ENCODE measurements around the gene RRN3. TPM values are rescaled to one million over a fixed set of nuclear protein-coding genes. Genes with fewer than 3 reads are reported as not detected.

The RRN3 gene
- total RNA-seq, 3 donors from 2014 or later, result 20.2 to 32.0 (median 27.7) TPM

DNA sequence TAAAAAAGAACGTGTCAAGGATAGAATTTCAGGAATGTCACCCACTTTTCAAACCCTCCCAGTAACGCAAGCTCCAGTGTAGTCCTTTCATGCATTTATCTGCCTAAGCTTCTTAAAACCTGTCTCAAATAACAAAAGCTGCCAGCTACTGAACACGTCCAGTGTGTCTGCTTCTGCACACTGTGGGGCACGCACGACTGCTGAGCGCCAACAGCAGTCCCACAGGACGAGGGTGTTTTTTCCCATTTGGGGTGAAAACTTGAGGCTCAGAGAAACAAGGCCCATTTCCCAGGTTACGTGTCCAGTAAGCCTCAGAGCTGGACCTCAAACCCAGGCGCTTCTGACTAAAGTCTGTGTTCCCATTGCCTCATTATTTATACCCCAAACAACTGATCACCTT is 55.4 kb downstream of the RRN3 start:
- DNase-seq (no peak), ATAC-seq (no peak)
- no peak for TF ChIP-seq CTCF (IDR thresholded peaks at IDR 0.05)
- Histone ChIP-seq H3K9me3 (no peaks in the 10 kb centered on the region), H3K4me1 (ENCODE audit: low read depth) (peaks cover 2% of the 10 kb centered on the region), H3K36me3 (ENCODE audit: low read depth) (peaks cover 7% of the 10 kb centered on the region), H3K4me3 (no peak overlapping the region)
- intact Hi-C loops (cut with DNase I, micrococcal nuclease), result no loop called here

DNA sequence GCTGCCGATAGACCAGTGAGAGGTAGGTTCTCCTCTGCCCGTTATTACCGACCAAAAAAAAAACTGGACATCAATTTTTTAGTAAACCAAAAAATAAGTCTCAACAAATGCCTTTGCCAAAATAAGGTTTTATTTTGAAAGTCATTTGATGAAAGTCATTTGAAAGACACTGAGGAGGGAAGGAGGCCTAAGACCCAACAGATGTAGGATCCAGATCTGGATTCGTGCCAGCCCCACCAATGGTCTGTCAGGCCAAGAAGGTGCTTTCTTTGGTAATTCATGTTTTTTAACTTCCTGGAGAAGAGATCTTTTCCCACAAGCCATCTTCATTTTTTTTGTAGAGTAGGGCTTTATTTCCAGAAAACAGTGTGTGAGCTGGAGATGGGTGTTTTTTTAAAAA is 56.3 kb downstream of the RRN3 start:
- intact Hi-C loops (cut with DNase I, micrococcal nuclease), result no loop called here
- no peaks in the 10 kb centered on the region for H3K9me3 ChIP-seq
- TF ChIP-seq CTCF (IDR thresholded peaks at IDR 0.05), result no peak
- peaks cover 2% of the 10 kb centered on the region for H3K4me1 ChIP-seq (ENCODE audit: low read depth)
- H3K4me3 ChIP-seq, result no peak overlapping the region
- no peak for ATAC-seq
- H3K36me3 ChIP-seq (ENCODE audit: low read depth), result peaks cover 15% of the 10 kb centered on the region
- DNase-seq, result no peak

DNA sequence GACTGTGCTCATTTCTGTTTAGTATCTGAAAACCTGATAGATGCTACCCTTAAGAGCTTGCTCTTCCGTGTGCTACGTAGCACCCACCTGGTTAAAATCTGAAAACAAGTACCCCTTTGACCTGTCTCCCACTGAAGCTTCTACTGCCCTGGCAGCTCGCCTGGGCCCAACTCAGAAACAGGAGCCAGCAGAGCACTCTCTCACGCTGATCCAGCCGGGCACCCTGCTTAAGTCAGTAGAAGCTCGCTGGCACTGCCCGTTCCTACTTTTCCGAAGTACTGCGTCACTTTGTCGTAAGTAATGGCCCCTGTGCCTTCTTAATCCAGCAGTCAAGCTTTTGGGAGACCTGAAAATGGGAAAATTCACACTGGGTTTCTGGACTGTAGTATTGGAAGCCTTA is 57.1 kb downstream of the RRN3 start:
- Histone ChIP-seq H3K4me3 (no peak overlapping the region), H3K9me3 (no peaks in the 10 kb centered on the region), H3K4me1 (ENCODE audit: low read depth) (peaks cover 2% of the 10 kb centered on the region), H3K36me3 (ENCODE audit: low read depth) (peaks cover 22% of the 10 kb centered on the region)
- ATAC-seq (no peak), DNase-seq (no peak)
- intact Hi-C loops (cut with DNase I, micrococcal nuclease), result no loop called here
- no peak for TF ChIP-seq CTCF (IDR thresholded peaks at IDR 0.05)

- ATAC-seq (no peak), DNase-seq (no peak)
- Histone ChIP-seq H3K36me3 (ENCODE audit: low read depth) (peaks cover 23% of the 10 kb centered on the region), H3K4me3 (no peak overlapping the region), H3K4me1 (ENCODE audit: low read depth) (no peaks in the 10 kb centered on the region), H3K9me3 (no peaks in the 10 kb centered on the region)
- intact Hi-C loops (cut with DNase I, micrococcal nuclease), result no loop called here
- TF ChIP-seq CTCF (IDR thresholded peaks at IDR 0.05), result no peak
Observed at GRCh38 chr16:15035163-15035729, 58.8 kb downstream of the RRN3 start.

- Histone ChIP-seq H3K4me1 (ENCODE audit: low read depth) (no peaks in the 10 kb centered on the region), H3K4me3 (no peak overlapping the region), H3K9me3 (no peaks in the 10 kb centered on the region), H3K36me3 (ENCODE audit: low read depth) (peaks cover 23% of the 10 kb centered on the region)
- no peak for DNase-seq
- TF ChIP-seq CTCF (IDR thresholded peaks at IDR 0.05), result no peak
- ATAC-seq, result peak; percentile 20
- intact Hi-C loops (cut with DNase I, micrococcal nuclease), result no loop called here
Observed at GRCh38 chr16:15034266-15035162, 59.6 kb downstream of the RRN3 start.

Data from mucosa of descending colon (tissue), 3 donors.